Measurements from ENCODE around the gene SLC13A3. TPM values are rescaled to one million over a fixed set of nuclear protein-coding genes. Genes with fewer than 3 reads are reported as not detected.

The SLC13A3 gene
- total RNA-seq, 4 donors from 2014 or later: 5.7 to 11.6 (median 9.3) TPM

GRCh38 chr20:46600286-46600752 lies 50.9 kb downstream of the SLC13A3 start:
- TF ChIP-seq EP300 (IDR thresholded peaks at IDR 0.05) (no peak), CTCF (IDR thresholded peaks at IDR 0.05) (no peak), POLR2A (IDR thresholded peaks at IDR 0.05) (no peak)
- WGBS, 2 donors: 71 to 73% methylated on average over 1 of the region's 1 CpG

GRCh38 chr20:46599227-46599987 lies 51.9 kb downstream of the SLC13A3 start:
- TF ChIP-seq EP300 (IDR thresholded peaks at IDR 0.05) (no peak), CTCF (IDR thresholded peaks at IDR 0.05) (no peak), POLR2A (IDR thresholded peaks at IDR 0.05) (no peak)
- Histone ChIP-seq H3K36me3 (peaks cover 0 to 6% (median 0%) of the 10 kb centered on the region in 3 donors), H3K4me3 (no peak overlapping the region), H3K9me3 (no peaks in the 10 kb centered on the region), H3K27ac (no peak overlapping the region), H3K4me1 (no peaks in the 10 kb centered on the region), H3K27me3 (no peaks in the 10 kb centered on the region)
- WGBS, 2 donors: 78 to 85% methylated on average over 8 of the region's 8 CpGs
- no peak for DNase-seq (ENCODE audit: low spot score in 2 of 2)

More at GRCh38 chr20:46600286-46600752, 50.9 kb downstream of the SLC13A3 start:
- DNase-seq (ENCODE audit: low spot score in 2 of 2): no peak
- Histone ChIP-seq H3K36me3 (peaks cover 0 to 6% (median 0%) of the 10 kb centered on the region in 3 donors), H3K4me3 (no peak overlapping the region), H3K4me1 (no peaks in the 10 kb centered on the region), H3K27me3 (no peaks in the 10 kb centered on the region), H3K27ac (no peak overlapping the region), H3K9me3 (no peaks in the 10 kb centered on the region)

GRCh38 chr20:46595933-46596332 lies 55.3 kb downstream of the SLC13A3 start:
- H3K27me3 ChIP-seq: no peaks in the 10 kb centered on the region
- WGBS, 2 donors: 85 to 92% methylated on average over 8 of the region's 8 CpGs
- no peak for TF ChIP-seq EP300 (IDR thresholded peaks at IDR 0.05)
- TF ChIP-seq CTCF (IDR thresholded peaks at IDR 0.05): no peak
- TF ChIP-seq POLR2A (IDR thresholded peaks at IDR 0.05): no peak
- no peak for DNase-seq (ENCODE audit: low spot score in 2 of 2)
- H3K27ac ChIP-seq: no peak overlapping the region
- no peaks in the 10 kb centered on the region for H3K4me1 ChIP-seq
- H3K4me3 ChIP-seq: no peak overlapping the region
- H3K9me3 ChIP-seq: no peaks in the 10 kb centered on the region
- peaks cover 0 to 15% (median 0%) of the 10 kb centered on the region in 3 donors for H3K36me3 ChIP-seq

- no peaks in the 10 kb centered on the region for H3K27me3 ChIP-seq
- H3K36me3 ChIP-seq: peaks cover 0 to 15% (median 0%) of the 10 kb centered on the region in 3 donors
- no peak for DNase-seq (ENCODE audit: low spot score in 2 of 2)
- no peaks in the 10 kb centered on the region for H3K4me1 ChIP-seq
- TF ChIP-seq POLR2A (IDR thresholded peaks at IDR 0.05) (no peak), CTCF (IDR thresholded peaks at IDR 0.05) (no peak), EP300 (IDR thresholded peaks at IDR 0.05) (no peak)
- no peak overlapping the region for H3K4me3 ChIP-seq
- no peaks in the 10 kb centered on the region for H3K9me3 ChIP-seq
- H3K27ac ChIP-seq: no peak overlapping the region
- 40 to 45% methylated on average over 2 of the region's 2 CpGs for WGBS, 2 donors
These were observed 56.5 kb downstream of the SLC13A3 start for GRCh38 chr20:46594725-46595124.

GRCh38 chr20:46592580-46593362 lies 58.5 kb downstream of the SLC13A3 start:
- Histone ChIP-seq H3K36me3 (peaks cover 0 to 21% (median 0%) of the 10 kb centered on the region in 3 donors), H3K27ac (no peak overlapping the region), H3K4me3 (no peak overlapping the region), H3K9me3 (no peaks in the 10 kb centered on the region), H3K27me3 (no peaks in the 10 kb centered on the region), H3K4me1 (no peaks in the 10 kb centered on the region)
- TF ChIP-seq POLR2A (IDR thresholded peaks at IDR 0.05) (no peak), CTCF (IDR thresholded peaks at IDR 0.05) (no peak), EP300 (IDR thresholded peaks at IDR 0.05) (no peak)
- DNase-seq (ENCODE audit: low spot score in 2 of 2): no peak
- WGBS, 2 donors: 93 to 98% methylated on average over 4 of the region's 4 CpGs

Data from tibial nerve (tissue), 4 donors.